ENCODE results near the gene MKKS. TPM values are rescaled to one million over a fixed set of nuclear protein-coding genes. Genes with fewer than 3 reads are reported as not detected.

MKKS gene
- total and polyA plus RNA-seq, 9 of the 15 experiments (the other 6 are each of a cell fraction or from before 2014, with no cell fraction given): 6.8 to 26.8 (median 12.0) TPM

DNA sequence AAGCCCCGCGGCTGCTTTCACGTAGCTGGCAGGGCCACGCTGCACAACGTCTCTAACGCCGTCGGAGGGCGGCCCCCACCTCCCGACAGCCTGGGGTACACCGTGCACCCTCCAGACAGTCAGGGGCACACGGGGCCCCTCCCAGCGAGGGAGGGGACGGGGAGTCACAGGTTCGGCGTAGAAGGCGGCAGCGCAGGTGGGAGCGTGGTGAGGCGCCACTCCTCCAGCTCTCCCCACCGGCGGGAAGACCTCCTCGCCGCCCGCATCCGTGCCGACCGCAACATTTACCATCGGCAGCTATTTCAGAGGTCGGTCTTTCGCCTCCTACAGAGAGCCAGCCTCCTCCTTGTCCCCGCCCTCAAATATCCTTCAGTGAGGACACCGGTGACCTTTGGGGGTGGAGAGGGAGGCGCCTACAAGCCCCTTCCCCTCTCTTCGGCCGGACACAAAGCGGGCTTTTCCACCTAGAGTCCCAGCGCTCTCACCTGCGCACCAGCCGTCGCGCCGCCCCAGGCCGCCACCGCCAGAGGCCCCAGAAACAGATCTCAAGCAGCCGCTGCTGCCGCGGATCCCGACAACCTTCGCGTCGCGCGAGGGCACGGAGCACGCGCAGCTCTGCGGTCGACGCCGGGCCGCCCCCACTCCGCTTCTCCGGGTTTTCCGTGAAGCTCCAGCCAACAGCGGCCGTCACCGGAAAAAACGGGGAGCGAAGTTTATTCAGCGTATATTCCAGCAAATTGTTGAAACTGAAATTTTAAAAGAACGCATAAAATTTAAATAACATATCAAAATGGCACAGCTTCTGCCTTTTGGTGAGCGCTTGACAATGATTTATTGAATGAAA, at the start of gene MKKS (continued):
- TF ChIP-seq KLF1 (tag; IDR thresholded peaks at IDR 0.05): no peak; the same call in 1 of the 2 replicates
- TF ChIP-seq RB1 (IDR thresholded peaks at IDR 0.05; ENCODE audit: low read depth): peak; percentile 19; the same call in 1 of the 2 replicates
- peak; percentile 68 for TF ChIP-seq CREM (IDR thresholded peaks at IDR 0.05; ENCODE audit: low read depth)
- TF ChIP-seq GTF2E2 (tag; IDR thresholded peaks at IDR 0.05): peak; percentile 67; the same call in 1 of the 2 replicates
- peak; percentile 35; the same call in 1 of the 2 replicates for TF ChIP-seq KAT7 (CRISPR knock-in tag; IDR thresholded peaks at IDR 0.05; ENCODE audit: borderline replicate concordance)
- TF ChIP-seq CHD2 (IDR thresholded peaks at IDR 0.05; ENCODE audit: low read depth, low read length): peak; percentile 72
- TF ChIP-seq, protein P1, sequence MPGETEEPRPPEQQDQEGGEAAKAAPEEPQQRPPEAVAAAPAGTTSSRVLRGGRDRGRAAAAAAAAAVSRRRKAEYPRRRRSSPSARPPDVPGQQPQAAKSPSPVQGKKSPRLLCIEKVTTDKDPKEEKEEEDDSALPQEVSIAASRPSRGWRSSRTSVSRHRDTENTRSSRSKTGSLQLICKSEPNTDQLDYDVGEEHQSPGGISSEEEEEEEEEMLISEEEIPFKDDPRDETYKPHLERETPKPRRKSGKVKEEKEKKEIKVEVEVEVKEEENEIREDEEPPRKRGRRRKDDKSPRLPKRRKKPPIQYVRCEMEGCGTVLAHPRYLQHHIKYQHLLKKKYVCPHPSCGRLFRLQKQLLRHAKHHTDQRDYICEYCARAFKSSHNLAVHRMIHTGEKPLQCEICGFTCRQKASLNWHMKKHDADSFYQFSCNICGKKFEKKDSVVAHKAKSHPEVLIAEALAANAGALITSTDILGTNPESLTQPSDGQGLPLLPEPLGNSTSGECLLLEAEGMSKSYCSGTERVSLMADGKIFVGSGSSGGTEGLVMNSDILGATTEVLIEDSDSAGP (CRISPR knock-in tag; IDR thresholded peaks at IDR 0.05): no peak
- TF ChIP-seq, protein P2, sequence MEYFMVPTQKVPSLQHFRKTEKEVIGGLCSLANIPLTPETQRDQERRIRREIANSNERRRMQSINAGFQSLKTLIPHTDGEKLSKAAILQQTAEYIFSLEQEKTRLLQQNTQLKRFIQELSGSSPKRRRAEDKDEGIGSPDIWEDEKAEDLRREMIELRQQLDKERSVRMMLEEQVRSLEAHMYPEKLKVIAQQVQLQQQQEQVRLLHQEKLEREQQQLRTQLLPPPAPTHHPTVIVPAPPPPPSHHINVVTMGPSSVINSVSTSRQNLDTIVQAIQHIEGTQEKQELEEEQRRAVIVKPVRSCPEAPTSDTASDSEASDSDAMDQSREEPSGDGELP (CRISPR knock-in tag; IDR thresholded peaks at IDR 0.05; ENCODE audit: borderline replicate concordance): peak; percentile 72
- TF ChIP-seq CXXC5 (CRISPR knock-in tag; IDR thresholded peaks at IDR 0.05): peak; percentile 81
- TF ChIP-seq, protein P3, sequence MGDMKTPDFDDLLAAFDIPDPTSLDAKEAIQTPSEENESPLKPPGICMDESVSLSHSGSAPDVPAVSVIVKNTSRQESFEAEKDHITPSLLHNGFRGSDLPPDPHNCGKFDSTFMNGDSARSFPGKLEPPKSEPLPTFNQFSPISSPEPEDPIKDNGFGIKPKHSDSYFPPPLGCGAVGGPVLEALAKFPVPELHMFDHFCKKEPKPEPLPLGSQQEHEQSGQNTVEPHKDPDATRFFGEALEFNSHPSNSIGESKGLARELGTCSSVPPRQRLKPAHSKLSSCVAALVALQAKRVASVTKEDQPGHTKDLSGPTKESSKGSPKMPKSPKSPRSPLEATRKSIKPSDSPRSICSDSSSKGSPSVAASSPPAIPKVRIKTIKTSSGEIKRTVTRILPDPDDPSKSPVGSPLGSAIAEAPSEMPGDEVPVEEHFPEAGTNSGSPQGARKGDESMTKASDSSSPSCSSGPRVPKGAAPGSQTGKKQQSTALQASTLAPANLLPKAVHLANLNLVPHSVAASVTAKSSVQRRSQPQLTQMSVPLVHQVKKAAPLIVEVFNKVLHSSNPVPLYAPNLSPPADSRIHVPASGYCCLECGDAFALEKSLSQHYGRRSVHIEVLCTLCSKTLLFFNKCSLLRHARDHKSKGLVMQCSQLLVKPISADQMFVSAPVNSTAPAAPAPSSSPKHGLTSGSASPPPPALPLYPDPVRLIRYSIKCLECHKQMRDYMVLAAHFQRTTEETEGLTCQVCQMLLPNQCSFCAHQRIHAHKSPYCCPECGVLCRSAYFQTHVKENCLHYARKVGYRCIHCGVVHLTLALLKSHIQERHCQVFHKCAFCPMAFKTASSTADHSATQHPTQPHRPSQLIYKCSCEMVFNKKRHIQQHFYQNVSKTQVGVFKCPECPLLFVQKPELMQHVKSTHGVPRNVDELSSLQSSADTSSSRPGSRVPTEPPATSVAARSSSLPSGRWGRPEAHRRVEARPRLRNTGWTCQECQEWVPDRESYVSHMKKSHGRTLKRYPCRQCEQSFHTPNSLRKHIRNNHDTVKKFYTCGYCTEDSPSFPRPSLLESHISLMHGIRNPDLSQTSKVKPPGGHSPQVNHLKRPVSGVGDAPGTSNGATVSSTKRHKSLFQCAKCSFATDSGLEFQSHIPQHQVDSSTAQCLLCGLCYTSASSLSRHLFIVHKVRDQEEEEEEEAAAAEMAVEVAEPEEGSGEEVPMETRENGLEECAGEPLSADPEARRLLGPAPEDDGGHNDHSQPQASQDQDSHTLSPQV (IDR thresholded peaks at IDR 0.05): peak; percentile 35; the same call in 1 of the 2 replicates
- peak; percentile 65; the same call in 1 of the 2 replicates for TF ChIP-seq ZFX (CRISPR knock-in tag; IDR thresholded peaks at IDR 0.05)
- no peak for TF ChIP-seq MECOM (CRISPR knock-in tag; IDR thresholded peaks at IDR 0.05)
- TF ChIP-seq, protein P4, sequence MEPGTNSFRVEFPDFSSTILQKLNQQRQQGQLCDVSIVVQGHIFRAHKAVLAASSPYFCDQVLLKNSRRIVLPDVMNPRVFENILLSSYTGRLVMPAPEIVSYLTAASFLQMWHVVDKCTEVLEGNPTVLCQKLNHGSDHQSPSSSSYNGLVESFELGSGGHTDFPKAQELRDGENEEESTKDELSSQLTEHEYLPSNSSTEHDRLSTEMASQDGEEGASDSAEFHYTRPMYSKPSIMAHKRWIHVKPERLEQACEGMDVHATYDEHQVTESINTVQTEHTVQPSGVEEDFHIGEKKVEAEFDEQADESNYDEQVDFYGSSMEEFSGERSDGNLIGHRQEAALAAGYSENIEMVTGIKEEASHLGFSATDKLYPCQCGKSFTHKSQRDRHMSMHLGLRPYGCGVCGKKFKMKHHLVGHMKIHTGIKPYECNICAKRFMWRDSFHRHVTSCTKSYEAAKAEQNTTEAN (CRISPR knock-in tag; IDR thresholded peaks at IDR 0.05): 0 out of 2 replicates have a peak, but pooled peaks have one; percentile 50
- TF ChIP-seq RBM25 (IDR thresholded peaks at IDR 0.05; ENCODE audit: low read depth, low read length, severe bottlenecking): peak; percentile 80
- TF ChIP-seq PML (IDR thresholded peaks at IDR 0.05; ENCODE audit: low read length): peak; percentile 12; the same call in 1 of the 2 replicates
- TF ChIP-seq HSF4 (CRISPR knock-in tag; IDR thresholded peaks at IDR 0.05; ENCODE audit: borderline replicate concordance): no peak
- TF ChIP-seq, protein P5, sequence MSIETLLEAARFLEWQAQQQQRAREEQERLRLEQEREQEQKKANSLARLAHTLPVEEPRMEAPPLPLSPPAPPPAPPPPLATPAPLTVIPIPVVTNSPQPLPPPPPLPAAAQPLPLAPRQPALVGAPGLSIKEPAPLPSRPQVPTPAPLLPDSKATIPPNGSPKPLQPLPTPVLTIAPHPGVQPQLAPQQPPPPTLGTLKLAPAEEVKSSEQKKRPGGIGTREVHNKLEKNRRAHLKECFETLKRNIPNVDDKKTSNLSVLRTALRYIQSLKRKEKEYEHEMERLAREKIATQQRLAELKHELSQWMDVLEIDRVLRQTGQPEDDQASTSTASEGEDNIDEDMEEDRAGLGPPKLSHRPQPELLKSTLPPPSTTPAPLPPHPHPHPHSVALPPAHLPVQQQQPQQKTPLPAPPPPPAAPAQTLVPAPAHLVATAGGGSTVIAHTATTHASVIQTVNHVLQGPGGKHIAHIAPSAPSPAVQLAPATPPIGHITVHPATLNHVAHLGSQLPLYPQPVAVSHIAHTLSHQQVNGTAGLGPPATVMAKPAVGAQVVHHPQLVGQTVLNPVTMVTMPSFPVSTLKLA (conservative IDR thresholded peaks at IDR 0.05): peak; percentile 9 to 29; a peak in 3 of 4 replicates
